CD14-positive monocyte (primary cell): ENCODE data around the gene GOLGA6L7. TPM values are rescaled to one million over a fixed set of nuclear protein-coding genes. Genes with fewer than 3 reads are reported as not detected.
"Not testable (repeated sequence)": the region's sequence is repeated elsewhere in the genome, so short reads cannot be mapped to it uniquely, and the experiment has no call there.

Experiments
- DNase-seq, 3 donors: peaks; one replicate each; pipeline ENCODE4 v3.0.0-alpha.2; 2011 to 2022
- H2AFZ ChIP-seq: 2 replicates; pipeline ENCODE4 v1.6.0; 2012; ENCODE audit warnings: mild to moderate bottlenecking, low read depth, low read length, inconsistent platforms; ENCODE audit not compliant: insufficient read depth, poor library complexity, severe bottlenecking
- H3K27ac ChIP-seq, 2 donors: 1 replicate in 1 of 2; 2 replicates in 1 of 2; pipeline ENCODE4 v1.5.1; 2012 to 2013; ENCODE audit warnings: low read length in 2 of 2, control low read depth in 1 of 2, inconsistent platforms in 1 of 2, low read depth in 1 of 2, mild to moderate bottlenecking in 1 of 2
- H3K27me3 ChIP-seq, 2 donors: one replicate each; pipeline versions ENCODE4 v1.6.0 to v1.6.1; 2011 to 2013; ENCODE audit warnings: low read length in 2 of 2; ENCODE audit not compliant: control insufficient read depth in 2 of 2, insufficient read depth in 2 of 2
- H3K36me3 ChIP-seq, 2 donors: replicated peaks in 1 of 2; 1 replicate in 1 of 2; 2 replicates in 1 of 2; pipeline versions ENCODE4 v1.5.1 to v1.6.1; 2012 to 2013; ENCODE audit warnings: low read length in 2 of 2, control low read depth in 1 of 2, inconsistent platforms in 1 of 2, mild to moderate bottlenecking in 1 of 2; ENCODE audit not compliant: insufficient read depth in 2 of 2, control insufficient read depth in 1 of 2
- H3K4me1 ChIP-seq, 2 donors: 1 replicate in 1 of 2; 2 replicates in 1 of 2; pipeline versions ENCODE4 v1.5.1 to v1.6.1; 2012 to 2013; ENCODE audit warnings: low read length in 2 of 2, control low read depth in 1 of 2, inconsistent platforms in 1 of 2, mild to moderate bottlenecking in 1 of 2, moderate library complexity in 1 of 2; ENCODE audit not compliant: insufficient read depth in 2 of 2, control insufficient read depth in 1 of 2
- H3K4me2 ChIP-seq: replicated peaks from 2 replicates; pipeline ENCODE3; 2012; ENCODE audit warnings: low read length, moderate library complexity, mild to moderate bottlenecking; ENCODE audit not compliant: poor library complexity, severe bottlenecking; ENCODE audit errors: extremely low read depth
- H3K4me3 ChIP-seq, 3 experiments: fragments of 200-600 bp in 1 of 3; sonication (generic) in 1 of 3; replicated peaks in 1 of 3; 1 replicate in 2 of 3; 2 replicates in 1 of 3; pipeline ENCODE4 v1.5.1; 2011 to 2013; ENCODE audit warnings: low read length in 3 of 3, mild to moderate bottlenecking in 3 of 3, control low read depth in 2 of 3, low read depth in 2 of 3, inconsistent platforms in 1 of 3, moderate library complexity in 1 of 3
- H3K79me2 ChIP-seq: 2 replicates; pipeline ENCODE4 v1.6.0; 2012; ENCODE audit warnings: mild to moderate bottlenecking, control low read depth, inconsistent platforms, low read length, moderate library complexity; ENCODE audit not compliant: insufficient read depth
- H3K9ac ChIP-seq: 2 replicates; pipeline ENCODE4 v1.6.0; 2017; ENCODE audit warnings: low read length, mild to moderate bottlenecking; ENCODE audit not compliant: insufficient read depth, poor library complexity, severe bottlenecking
- H3K9me3 ChIP-seq, 2 donors: replicated peaks in 1 of 2; 1 replicate in 1 of 2; 2 replicates in 1 of 2; pipeline versions ENCODE4 v1.5.1 to v1.6.1; 2012 to 2013; ENCODE audit warnings: low read length in 2 of 2, control low read depth in 1 of 2; ENCODE audit not compliant: control insufficient read depth in 1 of 2, insufficient read depth in 1 of 2
- H4K20me1 ChIP-seq: 2 replicates; pipeline ENCODE4 v1.6.0; 2012; ENCODE audit warnings: mild to moderate bottlenecking, low read length, control low read depth, moderate library complexity; ENCODE audit not compliant: insufficient read depth
- H3K27ac Mint-ChIP-seq, 7 donors: one replicate each; pipeline ENCODE4 v1.8.0; 2020; ENCODE audit warnings: mild to moderate bottlenecking in 7 of 7, mixed read lengths in 7 of 7, moderate library complexity in 6 of 7, inconsistent platforms in 2 of 7
- H3K27me3 Mint-ChIP-seq, 3 donors: one replicate each; pipeline ENCODE4 v1.8.0; 2021 to 2022; ENCODE audit warnings: low read depth in 3 of 3, mild to moderate bottlenecking in 3 of 3, mixed read lengths in 3 of 3, moderate library complexity in 3 of 3, inconsistent platforms in 1 of 3
- H3K36me3 Mint-ChIP-seq, 2 donors: one replicate each; pipeline ENCODE4 v1.8.0; 2020; ENCODE audit warnings: mixed read lengths in 2 of 2, inconsistent platforms in 1 of 2, mild to moderate bottlenecking in 1 of 2
- H3K4me1 Mint-ChIP-seq: one replicate; pipeline ENCODE4 v1.8.0; 2020; ENCODE audit warnings: mild to moderate bottlenecking, mixed read lengths
- H3K4me3 Mint-ChIP-seq, 2 donors: one replicate each; pipeline ENCODE4 v1.8.0; 2020; ENCODE audit warnings: mild to moderate bottlenecking in 2 of 2, mixed read lengths in 2 of 2, moderate library complexity in 1 of 2
- H3K9me3 Mint-ChIP-seq, 7 donors: one replicate each; pipeline ENCODE4 v1.8.0; 2020 to 2022; ENCODE audit warnings: mixed read lengths in 7 of 7, mild to moderate bottlenecking in 6 of 7, moderate library complexity in 6 of 7, inconsistent platforms in 2 of 7
- WGBS: methylation state at CpG from one replicate; pipeline ENCODE4 v1.1.5; 2013; ENCODE audit warnings: missing lambda C conversion rate; ENCODE audit not compliant: insufficient coverage; 5-methylcytosine and 5-hydroxymethylcytosine counted together
- intact Hi-C, 2 donors: fragments of 100-400 bp; cut with micrococcal nuclease; formaldehyde crosslinking; loops; one replicate each; pipeline versions ENCODE4 v1.15.0 to v1.15.1; 2023
- polyA plus RNA-seq, 3 donors: library from polyadenylated mRNA; depleted of rRNA in 1 of 3; unstranded in 2 of 3; stranded (reverse) in 1 of 3; fragments of 300-500 nt in 2 of 3; fragments of >200 nt in 1 of 3; fragmentation: Illumina TruSeq in 2 of 3; gene quantifications; 1 replicate in 2 of 3; 2 replicates in 1 of 3; pipeline ENCODE4 v1.2.3, GENCODE V29; 2012 to 2021

The GOLGA6L7 gene
- polyA plus RNA-seq, 3 donors: not detected

DNA sequence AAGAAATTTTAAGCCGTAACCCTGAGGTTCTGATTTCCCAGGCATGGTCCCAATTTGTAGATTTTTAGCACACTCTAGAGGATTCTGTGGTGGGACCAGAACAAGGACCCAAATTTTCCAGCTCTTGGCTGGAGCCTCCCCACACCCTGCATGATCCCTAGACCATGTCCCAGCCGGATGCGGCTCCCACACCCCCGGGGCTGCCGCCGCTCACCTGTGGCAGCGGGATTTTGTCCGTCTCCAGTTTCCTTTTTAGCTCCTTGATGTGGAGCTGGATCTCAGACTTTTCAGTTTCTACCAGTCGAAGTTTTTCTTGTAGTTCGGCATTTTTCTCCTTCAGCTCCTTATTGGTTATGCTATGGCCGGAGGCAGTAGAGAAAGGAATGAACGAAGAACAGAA lies 4.9 kb downstream of the GOLGA6L7 start:
- H3K27ac ChIP-seq, H3K36me3 ChIP-seq, intact Hi-C loops, H2AFZ ChIP-seq, H3K9me3 Mint-ChIP-seq, H3K36me3 Mint-ChIP-seq, H3K4me2 ChIP-seq, H3K4me1 Mint-ChIP-seq, H3K4me3 ChIP-seq, H3K27me3 ChIP-seq, H3K79me2 ChIP-seq, H3K27ac Mint-ChIP-seq, H3K4me1 ChIP-seq, H4K20me1 ChIP-seq, H3K9ac ChIP-seq, DNase-seq, H3K27me3 Mint-ChIP-seq, H3K4me3 Mint-ChIP-seq, H3K9me3 ChIP-seq: not testable (repeated sequence)
- no CpG with 5 or more reads among the region's 12 CpGs for WGBS

DNA sequence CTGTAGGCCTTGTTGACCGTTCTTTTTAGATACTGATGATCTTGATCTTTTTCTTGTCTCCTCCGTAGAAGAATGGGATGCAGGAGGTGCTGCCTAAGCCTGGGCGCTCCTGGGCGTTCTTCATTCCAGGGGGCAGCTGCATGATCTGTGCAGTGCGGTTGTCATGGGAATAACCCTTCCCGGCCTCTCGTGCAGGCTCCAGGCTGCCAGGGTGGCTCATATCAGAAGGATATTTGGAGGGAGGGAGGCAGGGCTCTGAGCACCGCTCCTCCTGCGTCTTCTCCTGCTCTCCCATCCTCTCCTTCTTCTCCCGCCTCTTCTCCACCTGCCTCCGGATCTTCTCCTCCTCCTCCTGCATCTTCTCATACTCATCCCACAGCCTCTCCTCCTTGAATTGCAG lies 6.2 kb downstream of the GOLGA6L7 start:
- H3K9me3 ChIP-seq, DNase-seq, H3K4me2 ChIP-seq, H3K9me3 Mint-ChIP-seq, H3K36me3 Mint-ChIP-seq, H4K20me1 ChIP-seq, H3K27me3 ChIP-seq, H3K36me3 ChIP-seq, H3K27ac Mint-ChIP-seq, H3K27ac ChIP-seq, H3K27me3 Mint-ChIP-seq, H3K79me2 ChIP-seq, H3K9ac ChIP-seq, H3K4me3 Mint-ChIP-seq, H3K4me1 Mint-ChIP-seq, intact Hi-C loops, H3K4me1 ChIP-seq, H2AFZ ChIP-seq, H3K4me3 ChIP-seq: not testable (repeated sequence)
- 99% methylated on average over 9 of the region's 11 CpGs for WGBS

DNA sequence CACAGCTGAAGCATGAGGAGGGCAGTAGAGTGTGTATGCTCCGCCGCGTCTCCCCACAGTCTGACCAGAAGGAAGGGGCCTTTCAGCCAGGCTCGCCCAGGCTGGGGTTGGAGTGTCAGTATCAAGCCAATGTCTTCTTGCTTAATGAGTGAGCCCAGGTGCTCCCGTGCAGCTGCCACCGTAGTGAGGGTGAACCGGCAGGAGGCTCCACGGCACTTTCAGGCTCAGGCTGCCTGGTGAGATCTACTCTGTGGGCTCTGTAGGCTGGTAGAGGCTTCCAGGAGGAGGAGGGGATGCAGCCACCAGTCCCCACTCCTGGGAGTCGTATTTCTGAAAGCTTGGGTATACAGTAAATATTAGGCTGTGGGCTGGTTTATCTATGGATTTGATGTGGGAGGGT lies 8.2 kb downstream of the GOLGA6L7 start:
- H3K79me2 ChIP-seq, H4K20me1 ChIP-seq, H3K36me3 Mint-ChIP-seq, DNase-seq, H3K9me3 Mint-ChIP-seq, H3K27me3 ChIP-seq, H3K27ac ChIP-seq, H2AFZ ChIP-seq, H3K27me3 Mint-ChIP-seq, intact Hi-C loops, H3K4me3 Mint-ChIP-seq, H3K4me3 ChIP-seq, H3K27ac Mint-ChIP-seq, H3K4me2 ChIP-seq, H3K36me3 ChIP-seq, H3K4me1 ChIP-seq, H3K9ac ChIP-seq, H3K4me1 Mint-ChIP-seq, H3K9me3 ChIP-seq: not testable (repeated sequence)
- no CpG with 5 or more reads among the region's 9 CpGs for WGBS

DNA sequence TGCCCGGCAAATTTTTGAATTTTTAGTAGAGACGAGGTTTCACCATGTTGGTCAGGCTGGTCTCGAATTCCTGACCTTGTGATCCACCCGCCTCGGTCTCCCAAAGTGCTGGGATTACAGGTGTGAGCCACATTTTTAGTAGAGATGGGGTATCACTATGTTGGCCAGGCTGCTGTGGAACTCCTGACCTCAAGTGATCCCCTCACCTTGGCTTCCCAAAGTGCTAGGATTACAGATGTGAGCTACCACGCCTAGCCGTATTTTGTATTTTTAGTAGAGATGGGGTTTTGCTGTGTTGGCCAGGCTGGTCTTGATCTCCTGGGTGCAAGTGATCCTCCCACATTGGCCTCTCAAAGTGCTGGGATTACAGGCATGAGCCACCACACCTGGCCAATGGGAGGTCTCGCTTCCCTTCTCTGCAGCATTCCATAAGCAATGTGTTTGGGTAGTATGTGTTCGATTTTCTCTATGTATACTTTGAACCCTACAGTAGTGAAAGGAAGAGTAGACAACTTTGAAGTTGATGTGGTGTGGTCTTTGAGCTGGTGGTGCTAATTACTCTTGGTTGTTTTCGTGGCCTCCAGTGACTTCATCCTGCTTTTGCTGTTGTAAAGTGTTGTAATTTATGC lies 13.4 kb downstream of the GOLGA6L7 start:
- H3K27ac ChIP-seq, H3K79me2 ChIP-seq, H3K4me1 ChIP-seq, DNase-seq, H3K27me3 ChIP-seq, H3K4me3 Mint-ChIP-seq, H3K9me3 Mint-ChIP-seq, H3K4me3 ChIP-seq, H3K4me2 ChIP-seq, H3K36me3 Mint-ChIP-seq, H3K9ac ChIP-seq, H2AFZ ChIP-seq, H4K20me1 ChIP-seq, H3K9me3 ChIP-seq, H3K36me3 ChIP-seq, intact Hi-C loops: not testable (repeated sequence)
- peak overlapping the region in 1 of 7 donors; percentile 83 for H3K27ac Mint-ChIP-seq
- H3K4me1 Mint-ChIP-seq: peaks cover 13% of the 10 kb centered on the region
- peaks cover 10 to 13% (median 12%) of the 10 kb centered on the region in 3 donors for H3K27me3 Mint-ChIP-seq
- WGBS: 97% methylated on average over 3 of the region's 10 CpGs
